Left lung (tissue), 10 donors: ENCODE data around the gene MSX1. TPM values are rescaled to one million over a fixed set of nuclear protein-coding genes. Genes with fewer than 3 reads are reported as not detected.

Source experiments
- ATAC-seq: fragments of 200-7000 bp; cut with Tn5 transposase; one replicate; pipeline ENCODE4 v1.9.1; 2020; ENCODE audit warnings: moderate library complexity
- DNase-seq, 4 donors: peaks; one replicate each; pipeline ENCODE4 v3.0.0-alpha.2; 2013 to 2020
- H3K27ac ChIP-seq, 2 donors: fragments of 200-600 bp; sonication (generic) in 1 of 2; one replicate each; pipeline versions ENCODE4 v1.5.0 to v1.8.0; 2020 to 2021
- H3K27me3 ChIP-seq, 2 donors: fragments of 200-600 bp; sonication (generic) in 1 of 2; one replicate each; pipeline versions ENCODE4 v1.5.0 to v1.8.0; 2020 to 2021
- H3K36me3 ChIP-seq, 2 donors: fragments of 200-600 bp; sonication (generic) in 1 of 2; one replicate each; pipeline versions ENCODE4 v1.5.0 to v1.8.0; 2020 to 2021
- H3K4me1 ChIP-seq, 2 donors: fragments of 200-600 bp; one replicate each; pipeline ENCODE4 v1.8.0; 2021
- H3K4me3 ChIP-seq, 2 donors: fragments of 200-600 bp; sonication (generic) in 1 of 2; one replicate each; pipeline versions ENCODE4 v1.5.0 to v1.8.0; 2020 to 2021; ENCODE audit warnings: mild to moderate bottlenecking in 1 of 2
- H3K9me3 ChIP-seq, 2 donors: fragments of 200-600 bp; sonication (generic) in 1 of 2; one replicate each; pipeline versions ENCODE4 v1.5.0 to v1.8.0; 2020 to 2021
- CTCF ChIP-seq, 2 donors: fragments of 200-600 bp; sonication (generic) in 1 of 2; IDR thresholded peaks; one replicate each; pipeline versions ENCODE4 v1.5.0 to v1.8.0; 2021; ENCODE audit warnings: antibody characterized with exemption in 2 of 2
- intact Hi-C, 2 donors: fragments of 100-400 bp; cut with DNase I; formaldehyde crosslinking; loops; one replicate each; pipeline versions ENCODE4 v1.11.2 to v1.14.2; 2022
- polyA plus RNA-seq, 6 donors: library from polyadenylated mRNA; unstranded; fragments of 120-200 nt; gene quantifications; one replicate each; pipeline ENCODE4 v1.2.1, GENCODE V29; 2013; ENCODE audit not compliant: insufficient read length in 6 of 6
- total RNA-seq, 2 donors: library from RNA; stranded (reverse); fragmentation: NEBNext Ultra II Directional; extraction: Animal tissue kit (Norgen Biotek cat#: 25700); gene quantifications; one replicate each; pipeline ENCODE4 v1.2.1, GENCODE V29; 2021
- donor health status: DM: no; HTN: yes; CAD: no.
- donor health status: DM: no; HTN: no; CAD: no.

The MSX1 gene
- total and polyA plus RNA-seq, 8 donors: 1.2 to 4.2 (median 2.0) TPM

DNA sequence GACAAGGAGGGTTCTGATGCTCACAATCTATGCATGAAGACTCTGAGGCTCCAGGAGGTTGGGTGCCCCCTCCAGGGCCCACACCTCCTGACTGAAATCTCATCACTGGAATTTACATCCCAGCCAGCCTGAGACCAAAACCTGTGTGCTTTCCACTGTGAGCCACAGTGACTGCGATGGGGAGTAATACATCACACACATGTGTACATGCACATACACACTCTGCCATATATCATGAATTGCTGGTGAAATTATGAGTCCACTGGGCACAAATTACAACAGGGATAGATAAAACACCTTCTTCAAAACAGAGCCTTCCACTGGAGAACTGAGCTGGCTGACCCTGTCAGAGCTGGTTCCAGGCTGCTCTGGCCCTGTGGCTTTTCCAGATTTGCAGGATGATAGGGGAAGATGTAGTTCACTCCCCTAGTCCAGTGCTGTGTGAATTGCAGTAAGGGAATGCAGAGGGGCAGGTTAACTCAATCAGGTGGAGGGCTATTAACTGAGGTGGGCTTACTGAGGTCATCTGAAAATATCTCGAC lies 35.8 kb upstream of the MSX1 start:
- Histone ChIP-seq H3K9me3 (peaks cover 0 to 7% of the 10 kb centered on the region in 2 donors), H3K36me3 (no peaks in the 10 kb centered on the region), H3K4me1 (no peaks in the 10 kb centered on the region), H3K4me3 (no peak overlapping the region), H3K27me3 (peaks cover 0 to 9% of the 10 kb centered on the region in 2 donors), H3K27ac (no peak overlapping the region)
- intact Hi-C loops: no loop called here
- DNase-seq: no peak
- no peak for ATAC-seq
- TF ChIP-seq CTCF (IDR thresholded peaks at IDR 0.05): no peak

DNA sequence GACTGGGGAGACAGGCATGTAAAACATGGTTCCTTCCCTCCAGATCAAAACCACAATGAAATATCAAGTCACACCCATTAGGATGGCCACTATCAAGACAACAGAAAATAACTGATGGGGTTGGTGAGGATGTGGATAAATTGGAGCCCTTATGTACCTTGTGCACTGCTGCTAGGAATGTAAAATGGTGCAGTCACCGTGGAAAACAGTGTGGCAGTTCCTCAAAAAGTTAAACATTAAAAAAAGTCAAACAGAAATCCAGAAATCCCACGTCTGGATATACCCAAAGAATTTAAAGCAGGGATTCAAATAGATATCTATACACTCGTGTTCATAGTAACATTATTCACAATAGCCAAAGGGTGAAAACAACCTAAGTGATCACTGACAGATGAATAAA lies 35.2 kb upstream of the MSX1 start:
- Histone ChIP-seq H3K36me3 (no peaks in the 10 kb centered on the region), H3K9me3 (peaks cover 0 to 7% of the 10 kb centered on the region in 2 donors), H3K27ac (no peak overlapping the region), H3K4me1 (no peaks in the 10 kb centered on the region), H3K27me3 (peaks cover 0 to 8% of the 10 kb centered on the region in 2 donors), H3K4me3 (no peak overlapping the region)
- no peak for DNase-seq
- no peak for TF ChIP-seq CTCF (IDR thresholded peaks at IDR 0.05)
- ATAC-seq: no peak
- intact Hi-C loops: no loop called here

GRCh38 chr4:4825431-4825830 lies 34.0 kb upstream of the MSX1 start:
- Histone ChIP-seq H3K4me1 (no peaks in the 10 kb centered on the region), H3K27ac (no peak overlapping the region), H3K9me3 (peaks cover 0 to 7% of the 10 kb centered on the region in 2 donors), H3K27me3 (peaks cover 0 to 8% of the 10 kb centered on the region in 2 donors), H3K36me3 (no peaks in the 10 kb centered on the region), H3K4me3 (no peak overlapping the region)
- ATAC-seq: no peak
- intact Hi-C loops: no loop called here
- no peak for TF ChIP-seq CTCF (IDR thresholded peaks at IDR 0.05)
- no peak for DNase-seq

DNA sequence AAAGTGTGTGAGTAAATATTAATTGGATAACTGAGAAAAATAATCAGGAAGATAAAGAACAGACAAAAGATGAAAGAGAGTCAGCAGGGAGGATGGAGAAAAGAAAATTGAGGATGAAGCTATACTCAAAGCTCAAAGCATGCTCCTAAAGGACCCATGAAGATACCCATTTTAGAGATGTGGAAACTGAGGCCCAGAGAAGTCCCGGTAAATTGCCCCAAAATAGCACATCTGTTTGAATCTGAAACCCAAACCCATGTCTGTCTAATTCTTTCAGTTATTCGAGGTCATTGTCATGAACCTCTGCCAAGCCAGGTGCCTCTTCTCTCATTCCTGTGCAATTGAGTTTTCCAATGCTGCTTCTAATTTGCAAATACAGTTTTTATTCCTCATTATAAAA lies 29.6 kb upstream of the MSX1 start:
- H3K27me3 ChIP-seq: peaks cover 0 to 8% of the 10 kb centered on the region in 2 donors
- no peak overlapping the region for H3K27ac ChIP-seq
- H3K36me3 ChIP-seq: no peaks in the 10 kb centered on the region
- H3K4me3 ChIP-seq: no peak overlapping the region
- ATAC-seq: no peak
- no peaks in the 10 kb centered on the region for H3K4me1 ChIP-seq
- no peak for DNase-seq
- no peaks in the 10 kb centered on the region for H3K9me3 ChIP-seq
- intact Hi-C loops: no loop called here
- TF ChIP-seq CTCF (IDR thresholded peaks at IDR 0.05): no peak

GRCh38 chr4:4831266-4831665 lies 28.2 kb upstream of the MSX1 start:
- Histone ChIP-seq H3K36me3 (no peaks in the 10 kb centered on the region), H3K4me1 (no peaks in the 10 kb centered on the region), H3K4me3 (no peak overlapping the region), H3K27me3 (peaks cover 0 to 8% of the 10 kb centered on the region in 2 donors), H3K9me3 (peaks cover 0 to 4% of the 10 kb centered on the region in 2 donors), H3K27ac (no peak overlapping the region)
- TF ChIP-seq CTCF (IDR thresholded peaks at IDR 0.05): no peak
- DNase-seq (no peak), ATAC-seq (no peak)
- intact Hi-C loops: no loop called here
